CD14-positive monocyte (primary cell): ENCODE data around the gene COL4A2. TPM values are rescaled to one million over a fixed set of nuclear protein-coding genes. Genes with fewer than 3 reads are reported as not detected.
A peak's percentile ranks its signal among the peaks of the same experiment; 100 is the strongest.

Experiments
- DNase-seq, 3 donors: peaks; one replicate each; pipeline ENCODE4 v3.0.0-alpha.2; 2011 to 2022
- H2AFZ ChIP-seq: 2 replicates; pipeline ENCODE4 v1.6.0; 2012; ENCODE audit warnings: mild to moderate bottlenecking, low read depth, low read length, inconsistent platforms; ENCODE audit not compliant: insufficient read depth, poor library complexity, severe bottlenecking
- H3K27ac ChIP-seq, 2 donors: 1 replicate in 1 of 2; 2 replicates in 1 of 2; pipeline ENCODE4 v1.5.1; 2012 to 2013; ENCODE audit warnings: low read length in 2 of 2, control low read depth in 1 of 2, inconsistent platforms in 1 of 2, low read depth in 1 of 2, mild to moderate bottlenecking in 1 of 2
- H3K27me3 ChIP-seq, 2 donors: one replicate each; pipeline versions ENCODE4 v1.6.0 to v1.6.1; 2011 to 2013; ENCODE audit warnings: low read length in 2 of 2; ENCODE audit not compliant: control insufficient read depth in 2 of 2, insufficient read depth in 2 of 2
- H3K36me3 ChIP-seq, 2 donors: replicated peaks in 1 of 2; 1 replicate in 1 of 2; 2 replicates in 1 of 2; pipeline versions ENCODE4 v1.5.1 to v1.6.1; 2012 to 2013; ENCODE audit warnings: low read length in 2 of 2, control low read depth in 1 of 2, inconsistent platforms in 1 of 2, mild to moderate bottlenecking in 1 of 2; ENCODE audit not compliant: insufficient read depth in 2 of 2, control insufficient read depth in 1 of 2
- H3K4me1 ChIP-seq, 2 donors: 1 replicate in 1 of 2; 2 replicates in 1 of 2; pipeline versions ENCODE4 v1.5.1 to v1.6.1; 2012 to 2013; ENCODE audit warnings: low read length in 2 of 2, control low read depth in 1 of 2, inconsistent platforms in 1 of 2, mild to moderate bottlenecking in 1 of 2, moderate library complexity in 1 of 2; ENCODE audit not compliant: insufficient read depth in 2 of 2, control insufficient read depth in 1 of 2
- H3K4me2 ChIP-seq: replicated peaks from 2 replicates; pipeline ENCODE3; 2012; ENCODE audit warnings: low read length, moderate library complexity, mild to moderate bottlenecking; ENCODE audit not compliant: poor library complexity, severe bottlenecking; ENCODE audit errors: extremely low read depth
- H3K4me3 ChIP-seq, 3 experiments: fragments of 200-600 bp in 1 of 3; sonication (generic) in 1 of 3; replicated peaks in 1 of 3; 1 replicate in 2 of 3; 2 replicates in 1 of 3; pipeline ENCODE4 v1.5.1; 2011 to 2013; ENCODE audit warnings: low read length in 3 of 3, mild to moderate bottlenecking in 3 of 3, control low read depth in 2 of 3, low read depth in 2 of 3, inconsistent platforms in 1 of 3, moderate library complexity in 1 of 3
- H3K79me2 ChIP-seq: 2 replicates; pipeline ENCODE4 v1.6.0; 2012; ENCODE audit warnings: mild to moderate bottlenecking, control low read depth, inconsistent platforms, low read length, moderate library complexity; ENCODE audit not compliant: insufficient read depth
- H3K9ac ChIP-seq: 2 replicates; pipeline ENCODE4 v1.6.0; 2017; ENCODE audit warnings: low read length, mild to moderate bottlenecking; ENCODE audit not compliant: insufficient read depth, poor library complexity, severe bottlenecking
- H3K9me3 ChIP-seq, 2 donors: replicated peaks in 1 of 2; 1 replicate in 1 of 2; 2 replicates in 1 of 2; pipeline versions ENCODE4 v1.5.1 to v1.6.1; 2012 to 2013; ENCODE audit warnings: low read length in 2 of 2, control low read depth in 1 of 2; ENCODE audit not compliant: control insufficient read depth in 1 of 2, insufficient read depth in 1 of 2
- H4K20me1 ChIP-seq: 2 replicates; pipeline ENCODE4 v1.6.0; 2012; ENCODE audit warnings: mild to moderate bottlenecking, low read length, control low read depth, moderate library complexity; ENCODE audit not compliant: insufficient read depth
- H3K27ac Mint-ChIP-seq, 7 donors: one replicate each; pipeline ENCODE4 v1.8.0; 2020; ENCODE audit warnings: mild to moderate bottlenecking in 7 of 7, mixed read lengths in 7 of 7, moderate library complexity in 6 of 7, inconsistent platforms in 2 of 7
- H3K27me3 Mint-ChIP-seq, 3 donors: one replicate each; pipeline ENCODE4 v1.8.0; 2021 to 2022; ENCODE audit warnings: low read depth in 3 of 3, mild to moderate bottlenecking in 3 of 3, mixed read lengths in 3 of 3, moderate library complexity in 3 of 3, inconsistent platforms in 1 of 3
- H3K36me3 Mint-ChIP-seq, 2 donors: one replicate each; pipeline ENCODE4 v1.8.0; 2020; ENCODE audit warnings: mixed read lengths in 2 of 2, inconsistent platforms in 1 of 2, mild to moderate bottlenecking in 1 of 2
- H3K4me1 Mint-ChIP-seq: one replicate; pipeline ENCODE4 v1.8.0; 2020; ENCODE audit warnings: mild to moderate bottlenecking, mixed read lengths
- H3K4me3 Mint-ChIP-seq, 2 donors: one replicate each; pipeline ENCODE4 v1.8.0; 2020; ENCODE audit warnings: mild to moderate bottlenecking in 2 of 2, mixed read lengths in 2 of 2, moderate library complexity in 1 of 2
- H3K9me3 Mint-ChIP-seq, 7 donors: one replicate each; pipeline ENCODE4 v1.8.0; 2020 to 2022; ENCODE audit warnings: mixed read lengths in 7 of 7, mild to moderate bottlenecking in 6 of 7, moderate library complexity in 6 of 7, inconsistent platforms in 2 of 7
- CTCF ChIP-seq: fragments of 200-600 bp; IDR thresholded peaks from one replicate; pipeline ENCODE4 v1.8.0; 2022; ENCODE audit warnings: antibody characterized with exemption, mild to moderate bottlenecking
- WGBS: methylation state at CpG from one replicate; pipeline ENCODE4 v1.1.5; 2013; ENCODE audit warnings: missing lambda C conversion rate; ENCODE audit not compliant: insufficient coverage; 5-methylcytosine and 5-hydroxymethylcytosine counted together
- intact Hi-C, 2 donors: fragments of 100-400 bp; cut with micrococcal nuclease; formaldehyde crosslinking; loops; one replicate each; pipeline versions ENCODE4 v1.15.0 to v1.15.1; 2023
- polyA plus RNA-seq, 3 donors: library from polyadenylated mRNA; depleted of rRNA in 1 of 3; unstranded in 2 of 3; stranded (reverse) in 1 of 3; fragments of 300-500 nt in 2 of 3; fragments of >200 nt in 1 of 3; fragmentation: Illumina TruSeq in 2 of 3; gene quantifications; 1 replicate in 2 of 3; 2 replicates in 1 of 3; pipeline ENCODE4 v1.2.3, GENCODE V29; 2012 to 2021
- small RNA-seq: library from RNA; depleted of rRNA; stranded (forward); fragments of <200 nt; gene quantifications from one replicate; pipeline ENCODE3, GENCODE V24; 2012; ENCODE audit warnings: low read depth; ENCODE audit not compliant: insufficient read length

Gene COL4A2
- polyA plus RNA-seq, 3 donors = not detected

- H4K20me1 ChIP-seq = peaks cover 49% of the 10 kb centered on the region
- H3K9me3 Mint-ChIP-seq = peaks cover 0 to 2% (median 0%) of the 10 kb centered on the region in 7 donors
- H3K27ac ChIP-seq = peak within 1 kb of the TSS; percentile 87 to 92
- H3K4me1 Mint-ChIP-seq = peaks cover 59% of the 10 kb centered on the region
- peak within 1 kb of the TSS; percentile 71 to 93 (median 89) for H3K4me3 ChIP-seq
- peak within 1 kb of the TSS; percentile 85 for H3K9ac ChIP-seq
- H3K27ac Mint-ChIP-seq = peak within 1 kb of the TSS; percentile 93 to 97 (median 95)
- no peaks in the 10 kb centered on the region for H3K9me3 ChIP-seq
- H3K36me3 ChIP-seq = peaks cover 5 to 22% of the 10 kb centered on the region in 2 donors
- intact Hi-C loops = loop anchor here (2.0 to 10.0 kb wide), 5 partner anchors 39 to 153 kb away; partner anchors contain the start of gene ING1 (in 1 of the 2)
- peaks cover 30 to 39% of the 10 kb centered on the region in 2 donors for H3K36me3 Mint-ChIP-seq
- H3K27me3 Mint-ChIP-seq = peaks cover 0 to 3% (median 1%) of the 10 kb centered on the region in 3 donors
- DNase-seq = peak; percentile 77 to 89 (median 89)
- no peaks in the 10 kb centered on the region for H3K27me3 ChIP-seq
- peak within 1 kb of the TSS; percentile 80 for H2AFZ ChIP-seq
- H3K4me2 ChIP-seq = peak within 1 kb of the TSS; percentile 83
- H3K4me3 Mint-ChIP-seq = peak within 1 kb of the TSS; percentile 99
- peaks cover 29 to 64% of the 10 kb centered on the region in 2 donors for H3K4me1 ChIP-seq
- H3K79me2 ChIP-seq = peaks cover 69% of the 10 kb centered on the region
- under 1% methylated on average over 65 of the region's 79 CpGs for WGBS
- TF ChIP-seq CTCF = no peak
Measured at GRCh38 chr13:110561344-110562035, 254.4 kb downstream of the COL4A2 start, which contains the start of gene RAB20. TSS of gene RAB20 (minus strand) at chr13:110561722. CDS start at chr13:110561519, 203 bp downstream.

- 4% methylated on average over 17 of the region's 24 CpGs for WGBS
- peaks cover 28 to 57% of the 10 kb centered on the region in 2 donors for H3K4me1 ChIP-seq
- H3K36me3 Mint-ChIP-seq = peaks cover 24 to 32% of the 10 kb centered on the region in 2 donors
- intact Hi-C loops = loop anchor here (2.0 to 10.0 kb wide), 5 partner anchors 40 to 153 kb away; partner anchors contain the start of gene ING1 (in 1 of the 2)
- H3K27ac Mint-ChIP-seq = peak overlapping the region; percentile 93 to 97 (median 95)
- peak overlapping the region; percentile 85 to 92 for H3K27ac ChIP-seq
- peaks cover 53% of the 10 kb centered on the region for H3K4me1 Mint-ChIP-seq
- peaks cover 63% of the 10 kb centered on the region for H3K79me2 ChIP-seq
- peak overlapping the region; percentile 63 for H3K9ac ChIP-seq
- no peaks in the 10 kb centered on the region for H3K9me3 ChIP-seq
- H2AFZ ChIP-seq = peak overlapping the region; percentile 80
- peaks cover 42% of the 10 kb centered on the region for H4K20me1 ChIP-seq
- H3K36me3 ChIP-seq = peaks cover 5 to 16% of the 10 kb centered on the region in 2 donors
- H3K4me2 ChIP-seq = peak overlapping the region; percentile 83
- no peak for TF ChIP-seq CTCF
- peaks cover 0 to under 1% (median 0%) of the 10 kb centered on the region in 7 donors for H3K9me3 Mint-ChIP-seq
- H3K4me3 ChIP-seq = peak overlapping the region; percentile 54 to 93 (median 76)
- no peak for DNase-seq
- H3K27me3 ChIP-seq = no peaks in the 10 kb centered on the region
- H3K27me3 Mint-ChIP-seq = peaks cover 0 to 3% (median 1%) of the 10 kb centered on the region in 3 donors
- H3K4me3 Mint-ChIP-seq = peak overlapping the region; percentile 92 to 95
Measured at GRCh38 chr13:110562036-110562597, 255.0 kb downstream of the COL4A2 start.

Small RNA genes lying within 50 kb of the gene (small RNA-seq; reads per million reads assigned to genes)
- not detected for gene MIR8073

Other genes starting within 250 kb of the COL4A2 start
- under 1 TPM in 2 of 3 donors, not detected in 1; 0.16 to 0.25 TPM for gene COL4A1, start 127 bp upstream of the COL4A2 start, polyA plus RNA-seq